Measurements from ENCODE around the gene CD52. TPM values are rescaled to one million over a fixed set of nuclear protein-coding genes. Genes with fewer than 3 reads are reported as not detected.

The CD52 gene
- total RNA-seq, 4 donors from 2014 or later = 2.3 to 11.4 (median 9.9) TPM

DNA sequence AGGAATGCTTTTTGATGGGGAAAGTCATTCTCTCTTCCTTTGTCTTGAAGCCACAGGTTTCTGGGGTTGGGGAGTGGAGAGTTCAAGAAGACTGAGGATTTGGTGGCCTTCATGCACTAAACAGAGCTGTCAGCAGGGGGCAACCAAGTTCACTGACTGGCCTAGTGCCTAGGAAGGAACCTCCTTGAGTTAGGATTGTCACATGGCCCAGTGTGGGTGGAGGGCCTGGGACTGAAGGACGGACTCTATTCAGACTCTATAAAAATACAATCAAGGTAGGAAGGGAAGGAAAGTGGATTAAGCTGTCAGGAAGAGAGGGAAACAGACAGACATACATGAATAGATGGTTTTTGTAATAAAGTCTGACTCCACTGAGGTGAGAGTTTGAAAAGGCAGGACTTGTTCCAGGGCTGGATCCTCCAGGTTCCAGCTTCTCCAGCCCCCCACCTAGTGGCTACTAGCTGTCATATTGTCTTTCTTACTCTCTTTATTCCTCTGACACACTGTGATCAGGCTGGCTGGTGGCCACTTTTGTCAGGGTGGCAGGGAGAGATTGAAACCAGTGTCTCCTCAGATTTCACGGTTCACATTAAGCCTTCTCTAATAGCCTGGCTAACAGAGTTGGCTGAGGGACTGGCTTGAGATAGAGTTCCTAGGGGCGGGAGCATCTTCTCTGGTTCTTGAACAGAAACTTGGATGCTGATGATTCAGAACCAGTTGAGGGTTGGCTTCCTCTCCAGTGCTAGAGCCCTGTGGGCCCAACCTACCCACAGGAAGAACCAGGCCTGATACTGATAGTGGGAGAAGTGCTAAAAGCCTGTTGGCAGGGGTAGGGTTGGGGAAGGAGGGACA is 42.0 kb upstream of the CD52 start:
- Histone ChIP-seq H3K9me3 (no peaks in the 10 kb centered on the region), H3K4me1 (peaks cover 56% of the 10 kb centered on the region)

GRCh38 chr1:26276432-26276838 is 41.3 kb upstream of the CD52 start:
- TF ChIP-seq EP300 (IDR thresholded peaks at IDR 0.05) (no peak), CTCF (IDR thresholded peaks at IDR 0.05) (no peak), POLR2AphosphoS5 (IDR thresholded peaks at IDR 0.05) (no peak), POLR2A (IDR thresholded peaks at IDR 0.05) (no peak)
- no peak overlapping the region for H3K4me3 ChIP-seq
- H3K9me3 ChIP-seq = no peaks in the 10 kb centered on the region
- H3K27me3 ChIP-seq = no peaks in the 10 kb centered on the region
- peaks cover 63% of the 10 kb centered on the region for H3K4me1 ChIP-seq
- DNase-seq (ENCODE audit: low spot score in 2 of 2) = peak in 1 of 2 donors; percentile 85
- H3K36me3 ChIP-seq = peaks cover 8% of the 10 kb centered on the region
- peak overlapping the region; percentile 90 for H3K27ac ChIP-seq
- WGBS = 0% methylated on average over 1 of the region's 2 CpGs

More for the DNA sequence above, 42.0 kb upstream of the CD52 start:
- Histone ChIP-seq H3K27ac (peak overlapping the region; percentile 90), H3K36me3 (peaks cover 14% of the 10 kb centered on the region), H3K4me3 (no peak overlapping the region), H3K27me3 (no peaks in the 10 kb centered on the region)
- 4% methylated on average over 3 of the region's 3 CpGs for WGBS
- TF ChIP-seq EP300 (IDR thresholded peaks at IDR 0.05) (no peak), POLR2A (IDR thresholded peaks at IDR 0.05) (no peak), POLR2AphosphoS5 (IDR thresholded peaks at IDR 0.05) (peak in 2 of 3 donors; percentile 11 to 86), CTCF (IDR thresholded peaks at IDR 0.05) (peak; percentile 77 to 87)
- peak; percentile 91 to 92 for DNase-seq (ENCODE audit: low spot score in 2 of 2)

- no peaks in the 10 kb centered on the region for H3K27me3 ChIP-seq
- H3K9me3 ChIP-seq = no peaks in the 10 kb centered on the region
- no peak overlapping the region for H3K4me3 ChIP-seq
- DNase-seq (ENCODE audit: low spot score in 2 of 2) = no peak
- TF ChIP-seq EP300 (IDR thresholded peaks at IDR 0.05) (no peak), POLR2A (IDR thresholded peaks at IDR 0.05) (no peak), CTCF (IDR thresholded peaks at IDR 0.05) (no peak), POLR2AphosphoS5 (IDR thresholded peaks at IDR 0.05) (no peak)
- H3K27ac ChIP-seq = peak overlapping the region; percentile 90
- H3K36me3 ChIP-seq = no peaks in the 10 kb centered on the region
- WGBS = 34% methylated on average over 3 of the region's 3 CpGs
- H3K4me1 ChIP-seq = peaks cover 70% of the 10 kb centered on the region
Measured at GRCh38 chr1:26277261-26277661, 40.5 kb upstream of the CD52 start.

GRCh38 chr1:26277719-26278118 is 40.0 kb upstream of the CD52 start:
- Histone ChIP-seq H3K4me1 (peaks cover 75% of the 10 kb centered on the region), H3K36me3 (no peaks in the 10 kb centered on the region), H3K27me3 (no peaks in the 10 kb centered on the region), H3K4me3 (no peak overlapping the region), H3K27ac (peak overlapping the region; percentile 90), H3K9me3 (no peaks in the 10 kb centered on the region)
- DNase-seq (ENCODE audit: low spot score in 2 of 2) = no peak
- 40% methylated on average over 1 of the region's 1 CpG for WGBS
- TF ChIP-seq POLR2AphosphoS5 (IDR thresholded peaks at IDR 0.05) = no peak
- no peak for TF ChIP-seq POLR2A (IDR thresholded peaks at IDR 0.05)
- no peak for TF ChIP-seq CTCF (IDR thresholded peaks at IDR 0.05)
- no peak for TF ChIP-seq EP300 (IDR thresholded peaks at IDR 0.05)

DNA sequence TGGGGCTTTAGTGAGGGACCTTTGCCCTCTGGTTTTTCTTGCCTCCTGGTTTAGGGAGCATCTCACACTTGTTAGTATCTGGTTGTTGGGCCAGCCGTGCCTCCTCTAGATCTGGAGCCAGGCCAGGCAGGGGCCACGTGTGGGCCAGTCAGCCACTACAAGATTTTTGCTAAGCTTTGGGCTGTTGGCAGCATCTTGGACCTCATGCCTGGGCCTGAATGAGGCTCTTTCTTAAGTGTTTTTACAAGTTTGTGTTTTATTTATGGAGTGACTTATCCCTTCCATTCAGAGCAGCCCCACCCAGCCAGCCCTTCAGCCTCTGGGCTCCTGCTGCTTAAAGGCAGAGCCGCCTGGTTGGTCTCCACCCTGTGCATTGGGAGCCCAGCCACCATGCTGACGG is 39.5 kb upstream of the CD52 start:
- Histone ChIP-seq H3K36me3 (no peaks in the 10 kb centered on the region), H3K4me3 (peak overlapping the region; percentile 64), H3K9me3 (no peaks in the 10 kb centered on the region), H3K4me1 (peaks cover 80% of the 10 kb centered on the region), H3K27me3 (no peaks in the 10 kb centered on the region), H3K27ac (peak overlapping the region; percentile 90)
- peak; percentile 91 to 93 for DNase-seq (ENCODE audit: low spot score in 2 of 2)
- no peak for TF ChIP-seq EP300 (IDR thresholded peaks at IDR 0.05)
- TF ChIP-seq POLR2AphosphoS5 (IDR thresholded peaks at IDR 0.05) = peak in 2 of 3 donors; percentile 40 to 49
- TF ChIP-seq CTCF (IDR thresholded peaks at IDR 0.05) = no peak
- 9% methylated on average over 4 of the region's 4 CpGs for WGBS

Measured in suprapubic skin (tissue), 4 donors.